ENCODE results near the gene FYB1.
"Not testable (repeated sequence)": the region's sequence is repeated elsewhere in the genome, so short reads cannot be mapped to it uniquely, and the experiment has no call there.

FYB1 gene

DNA sequence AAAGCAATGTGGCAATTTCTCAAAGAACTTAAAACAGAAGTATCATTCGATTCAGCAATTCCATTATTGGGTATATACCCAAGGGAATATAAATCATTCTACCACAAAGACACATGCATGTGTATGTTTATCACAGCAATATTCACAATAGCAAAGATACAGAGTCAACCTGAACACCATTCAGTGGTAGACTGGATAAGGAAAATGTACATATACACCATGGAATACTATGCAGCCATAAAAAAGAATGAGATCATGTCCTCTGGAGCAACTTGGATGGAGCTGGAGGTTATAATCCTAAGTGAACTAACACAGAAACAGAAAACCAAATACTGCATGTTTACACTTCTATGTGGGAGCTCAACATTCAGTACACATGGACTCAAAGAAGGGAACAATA lies 21.4 kb upstream of the FYB1 start:
- no peak for FAIRE-seq
- TF ChIP-seq POLR2A (IDR thresholded peaks at IDR 0.05; ENCODE audit: low read depth, low read length): no peak
- DNase-seq (ENCODE audit: insufficient read length, low spot score): no peak

DNA sequence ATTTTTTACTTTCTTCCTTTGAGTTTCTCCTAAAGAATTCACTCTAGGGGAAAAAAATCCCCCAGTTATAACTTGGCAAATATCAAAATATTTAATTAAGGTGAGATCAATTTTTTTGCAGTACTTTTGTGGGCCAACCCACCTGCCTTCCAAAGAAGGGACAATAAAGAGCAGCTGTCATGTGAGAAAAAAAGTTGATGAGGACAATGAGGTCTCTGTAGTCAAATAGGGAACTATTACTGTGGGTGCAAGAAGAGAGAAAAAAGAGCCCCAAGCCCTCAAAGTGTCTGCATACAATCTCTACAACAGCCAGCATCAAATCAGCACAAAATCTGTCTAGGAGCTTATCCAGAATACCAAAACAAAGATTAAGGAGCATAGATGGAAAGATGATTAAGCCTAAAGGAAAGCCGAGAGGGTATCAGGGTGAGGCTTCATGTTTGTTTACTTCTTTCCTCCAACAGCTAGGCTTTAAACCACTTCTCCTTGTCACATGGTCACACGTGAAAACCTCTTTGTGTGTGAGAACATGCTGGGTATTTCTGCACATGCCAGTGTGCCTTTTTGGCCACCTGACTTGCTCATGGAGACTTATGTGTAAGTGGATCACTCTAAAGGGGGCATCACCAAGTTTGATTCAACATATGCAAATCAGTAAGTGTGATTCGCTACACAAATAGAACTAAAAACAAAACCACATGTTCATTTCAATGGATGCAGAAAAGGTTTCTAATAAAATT lies 19.2 kb upstream of the FYB1 start:
- FAIRE-seq: peak; percentile 64
- TF ChIP-seq POLR2A (IDR thresholded peaks at IDR 0.05; ENCODE audit: low read depth, low read length): no peak
- no peak for DNase-seq (ENCODE audit: insufficient read length, low spot score)

DNA sequence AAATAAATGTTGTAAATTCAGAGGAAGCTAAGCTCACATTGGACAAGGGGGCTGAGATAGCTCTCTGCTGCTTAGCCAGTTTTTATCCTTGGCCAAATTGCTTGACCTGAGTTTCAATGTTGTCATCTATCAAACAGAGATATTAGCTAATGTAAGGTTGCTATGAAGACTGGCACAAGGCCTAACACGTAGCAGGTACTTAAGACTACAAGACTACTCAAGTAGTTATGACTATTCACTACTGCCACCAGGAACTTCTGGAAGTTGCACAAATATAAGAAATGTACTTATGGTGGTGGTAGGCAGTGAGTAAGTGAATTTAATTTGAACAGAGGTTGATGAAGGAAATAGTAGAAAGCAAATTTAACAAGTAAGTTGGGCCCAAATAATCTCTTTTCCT lies 17.4 kb upstream of the FYB1 start:
- TF ChIP-seq POLR2A (IDR thresholded peaks at IDR 0.05; ENCODE audit: low read depth, low read length): no peak
- FAIRE-seq (no peak), DNase-seq (ENCODE audit: insufficient read length, low spot score) (no peak)

GRCh38 chr5:39235648-39236047 lies 16.3 kb upstream of the FYB1 start:
- DNase-seq (ENCODE audit: insufficient read length, low spot score): no peak
- FAIRE-seq: peak; percentile 78

GRCh38 chr5:39234494-39234893 lies 15.1 kb upstream of the FYB1 start:
- FAIRE-seq; DNase-seq (ENCODE audit: insufficient read length, low spot score): not testable (repeated sequence)

More at GRCh38 chr5:39235648-39236047, 16.3 kb upstream of the FYB1 start:
- no peak for TF ChIP-seq POLR2A (IDR thresholded peaks at IDR 0.05; ENCODE audit: low read depth, low read length)

DNA sequence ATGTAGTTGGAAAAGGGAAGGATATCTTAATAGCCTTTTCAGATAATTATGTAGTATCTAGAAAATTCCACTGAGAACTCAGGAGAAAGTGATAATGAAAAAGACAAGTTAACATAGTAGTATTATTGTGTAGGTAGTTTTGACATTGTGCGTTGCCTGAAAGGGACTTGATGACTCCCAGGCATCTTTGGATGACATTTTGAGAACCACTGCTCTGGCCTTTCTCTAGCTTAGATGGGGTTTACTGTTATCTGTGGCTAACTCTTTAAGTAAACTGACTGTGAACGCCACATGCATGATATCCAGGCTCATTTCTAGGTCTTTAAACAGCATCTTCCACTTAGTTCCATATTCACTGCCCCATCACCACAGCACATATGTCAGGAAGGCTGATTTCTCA lies 14.4 kb upstream of the FYB1 start:
- no peak for TF ChIP-seq POLR2A (IDR thresholded peaks at IDR 0.05; ENCODE audit: low read depth, low read length)
- FAIRE-seq: no peak
- DNase-seq (ENCODE audit: insufficient read length, low spot score): no peak

GRCh38 chr5:39231705-39232525 lies 12.6 kb upstream of the FYB1 start:
- FAIRE-seq: peak; percentile 99
- no peak for TF ChIP-seq POLR2A (IDR thresholded peaks at IDR 0.05; ENCODE audit: low read depth, low read length)
- peak; percentile 29 for DNase-seq (ENCODE audit: insufficient read length, low spot score)

- no peak for TF ChIP-seq POLR2A (IDR thresholded peaks at IDR 0.05; ENCODE audit: low read depth, low read length)
- FAIRE-seq: no peak
- no peak for DNase-seq (ENCODE audit: insufficient read length, low spot score)
Observed at GRCh38 chr5:39228596-39228995, 9.2 kb upstream of the FYB1 start.

GRCh38 chr5:39226558-39226957 lies 7.2 kb upstream of the FYB1 start:
- FAIRE-seq (no peak), DNase-seq (ENCODE audit: insufficient read length, low spot score) (no peak)
- no peak for TF ChIP-seq POLR2A (IDR thresholded peaks at IDR 0.05; ENCODE audit: low read depth, low read length)

DNA sequence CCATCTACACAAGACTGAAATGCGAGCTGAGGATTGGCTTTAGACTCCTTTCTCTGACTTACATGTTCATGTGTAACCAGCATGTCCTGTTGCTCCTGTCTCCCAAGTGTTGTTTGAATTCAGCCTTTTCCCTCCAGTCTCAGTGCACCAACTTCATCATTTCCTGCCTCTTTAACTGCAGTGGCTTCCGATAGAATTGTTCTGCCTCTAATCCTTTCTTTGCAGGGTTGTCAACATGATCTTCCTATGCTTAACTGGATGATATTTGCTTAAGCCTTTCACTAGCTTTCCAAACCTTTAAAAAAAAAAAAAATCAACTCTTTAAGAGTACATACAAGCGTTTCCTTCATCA lies 6.7 kb upstream of the FYB1 start:
- DNase-seq (ENCODE audit: insufficient read length, low spot score) (no peak), FAIRE-seq (no peak)
- no peak for TF ChIP-seq POLR2A (IDR thresholded peaks at IDR 0.05; ENCODE audit: low read depth, low read length)

GRCh38 chr5:39225405-39226099 lies 6.2 kb upstream of the FYB1 start:
- TF ChIP-seq POLR2A (IDR thresholded peaks at IDR 0.05; ENCODE audit: low read depth, low read length): no peak
- DNase-seq (ENCODE audit: insufficient read length, low spot score): no peak
- FAIRE-seq: no peak

DNA sequence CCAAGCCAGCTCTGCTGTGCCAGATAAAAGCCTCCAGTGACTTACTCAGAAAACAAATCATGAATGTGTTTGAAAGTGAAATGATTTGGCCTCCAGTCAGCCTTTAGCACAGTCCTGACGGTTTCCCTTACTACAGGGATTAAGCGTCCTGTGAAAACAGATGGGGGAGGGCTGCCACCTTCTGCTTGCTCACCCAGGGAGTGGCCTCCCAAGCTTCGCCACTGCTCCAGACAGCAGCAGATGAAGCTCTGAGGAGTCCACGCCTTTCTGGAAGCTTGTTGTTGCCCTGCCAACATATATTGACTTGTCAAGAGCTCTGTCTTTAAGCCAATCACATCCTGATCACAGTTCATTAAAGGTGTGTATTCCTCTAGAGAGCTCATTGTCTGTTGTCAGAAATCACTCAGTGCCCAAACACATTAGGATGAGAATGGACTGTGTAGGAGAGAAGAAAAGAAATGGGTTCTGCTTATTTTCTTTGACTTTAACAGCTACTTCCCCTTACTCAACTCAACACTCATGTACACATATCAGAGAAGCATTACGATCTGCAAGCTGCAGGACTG lies 4.9 kb upstream of the FYB1 start:
- FAIRE-seq (peak; percentile 93), DNase-seq (ENCODE audit: insufficient read length, low spot score) (peak; percentile 26)
- no peak for TF ChIP-seq POLR2A (IDR thresholded peaks at IDR 0.05; ENCODE audit: low read depth, low read length)

- FAIRE-seq (peak; percentile 23), DNase-seq (ENCODE audit: insufficient read length, low spot score) (no peak)
- TF ChIP-seq POLR2A (IDR thresholded peaks at IDR 0.05; ENCODE audit: low read depth, low read length): no peak
Observed at GRCh38 chr5:39223565-39224156, 4.3 kb upstream of the FYB1 start.

- FAIRE-seq; DNase-seq (ENCODE audit: insufficient read length, low spot score): not testable (repeated sequence)
Observed at GRCh38 chr5:39221671-39222070, 2.3 kb upstream of the FYB1 start.

Data from H54 (cell line).